ENCODE measurements around the gene GRIP1.

DNA sequence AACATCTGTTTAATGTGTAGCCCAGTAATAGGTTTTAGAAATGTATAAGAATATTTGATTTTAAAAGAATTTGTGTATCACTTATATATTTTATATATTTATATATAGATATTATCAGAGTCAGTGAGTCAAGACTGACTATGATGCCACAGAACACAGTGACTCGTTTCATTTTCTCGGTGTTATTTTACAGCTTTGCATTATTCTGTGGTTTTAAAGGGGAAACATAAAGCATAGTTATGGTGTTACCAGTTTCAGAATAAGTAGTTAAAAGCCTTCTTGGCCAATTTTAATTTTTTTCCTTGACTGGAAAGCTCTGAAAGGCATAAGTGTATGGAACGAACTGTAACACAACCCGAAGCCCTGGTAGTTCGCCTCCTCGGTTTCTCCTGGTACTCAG is 91.0 kb downstream of the GRIP1 start:
- TF ChIP-seq TAF1 (IDR thresholded peaks at IDR 0.05; ENCODE audit: borderline replicate concordance, low read depth, low read length) (no peak), POLR2A (IDR thresholded peaks at IDR 0.05; ENCODE audit: low read depth, low read length) (no peak)
